PC-9 (cell line): ENCODE results near the gene EPB41L2. TPM values are rescaled to one million over a fixed set of nuclear protein-coding genes. Genes with fewer than 3 reads are reported as not detected.

Experiments used
- BruUV-seq: library from RNA; stranded (reverse); fragments of 400-500 nt; replicated peaks from 2 replicates; lab custom pipeline; 2021; lab: Mats Ljungman, UMichigan
- CTCF ChIA-PET: fragments of 300-600 bp; sonication (Branson Sonifier 250); formaldehyde crosslinking; loops from one replicate; lab custom pipeline; 2022; ENCODE audit warnings: antibody characterized with exemption; lab: Charles Lee
- POLR2A ChIA-PET: fragments of 300-600 bp; sonication (Branson Sonifier 250); formaldehyde crosslinking; loops from one replicate; lab custom pipeline; 2022; ENCODE audit warnings: antibody characterized with exemption; ENCODE audit not compliant: unreplicated experiment; lab: Charles Lee
- DNase-seq, 2 experiments: peaks; one replicate each; pipeline versions ENCODE4 v3.0.0 to v3.0.0-alpha.2; 2015 to 2022; ENCODE audit warnings: mixed read lengths in 1 of 2
- H2AFZ ChIP-seq: fragments of 200-600 bp; sonication (generic); 2 replicates; pipeline ENCODE4 v1.8.1; 2017; ENCODE audit warnings: antibody characterized with exemption
- H3F3A ChIP-seq: fragments of 200-600 bp; sonication (generic); 2 replicates; pipeline ENCODE4 v1.8.1; 2017; ENCODE audit warnings: antibody characterized with exemption, mild to moderate bottlenecking, low read depth; ENCODE audit not compliant: insufficient read depth
- H3K27ac ChIP-seq: fragments of 200-600 bp; sonication (generic); 2 replicates; pipeline ENCODE4 v1.6.1; 2016; ENCODE audit warnings: mixed run types
- H3K27me3 ChIP-seq: fragments of 200-600 bp; sonication (generic); 2 replicates; pipeline ENCODE4 v1.6.1; 2016; ENCODE audit warnings: low read depth, mixed run types; ENCODE audit not compliant: insufficient read depth
- H3K36me3 ChIP-seq: fragments of 200-600 bp; sonication (generic); 2 replicates; pipeline ENCODE4 v1.6.1; 2016; ENCODE audit warnings: low read depth, mixed run types
- H3K4me1 ChIP-seq: fragments of 200-600 bp; sonication (generic); replicated peaks from 2 replicates; pipeline ENCODE4 v1.6.1; 2016; ENCODE audit warnings: mixed run types; ENCODE audit not compliant: insufficient read depth
- H3K4me2 ChIP-seq: fragments of 200-600 bp; sonication (generic); 2 replicates; pipeline ENCODE4 v1.6.1; 2017; ENCODE audit warnings: mixed run types
- H3K4me3 ChIP-seq: fragments of 200-600 bp; sonication (generic); 2 replicates; pipeline ENCODE4 v1.6.1; 2016; ENCODE audit warnings: mixed run types
- H3K79me2 ChIP-seq: fragments of 200-600 bp; sonication (generic); 2 replicates; pipeline ENCODE4 v1.6.1; 2017; ENCODE audit warnings: low read depth, mixed run types
- H3K9me2 ChIP-seq: fragments of 200-600 bp; sonication (generic); 2 replicates; pipeline ENCODE4 v1.8.1; 2017; ENCODE audit warnings: mild to moderate bottlenecking; ENCODE audit not compliant: insufficient read depth
- H3K9me3 ChIP-seq: fragments of 200-600 bp; sonication (generic); 2 replicates; pipeline ENCODE4 v1.8.1; 2016; ENCODE audit warnings: low read depth; ENCODE audit not compliant: insufficient read depth
- H4K20me1 ChIP-seq: fragments of 200-600 bp; sonication (generic); 2 replicates; pipeline ENCODE4 v1.8.1; 2017; ENCODE audit not compliant: insufficient read depth
- CTCF ChIP-seq: fragments of 200-600 bp; sonication (generic); conservative IDR thresholded peaks from 2 replicates; pipeline ENCODE4 v1.6.1; 2017; ENCODE audit warnings: mixed run types, antibody characterized with exemption, mild to moderate bottlenecking, moderate library complexity
- EZH2 ChIP-seq: fragments of 200-600 bp; sonication (generic); IDR thresholded peaks from 2 replicates; pipeline ENCODE4 v1.8.0; 2017; ENCODE audit warnings: antibody characterized with exemption, low read depth
- intact Hi-C: fragments of 100-400 bp; cut with micrococcal nuclease; formaldehyde crosslinking; loops from one replicate; pipeline ENCODE4 v1.10.0; 2022; ENCODE audit not compliant: unreplicated experiment
- total RNA-seq: library from RNA; stranded (reverse); gene quantifications from 2 replicates; pipeline ENCODE4 v1.2.3, GENCODE V29; 2021

EPB41L2 gene
- total RNA-seq, 1 experiment from 2014 or later = 67.4 TPM

GRCh38 chr6:130985115-130985514 lies 77.9 kb downstream of the EPB41L2 start:
- BruUV-seq = no TSS peak

GRCh38 chr6:130982941-130983456 lies 80.0 kb downstream of the EPB41L2 start:
- H3K79me2 ChIP-seq = no peaks in the 10 kb centered on the region
- intact Hi-C loops = loop anchor here (5.0 kb wide), 1 partner anchor 276 kb away; no protein-coding TSS in a partner anchor
- H3K9me3 ChIP-seq = peaks cover 4% of the 10 kb centered on the region; the same call in 1 of the 2 replicates
- BruUV-seq = no TSS peak
- H3F3A ChIP-seq = no peaks in the 10 kb centered on the region
- no peak overlapping the region for H3K4me3 ChIP-seq
- no peak overlapping the region for H2AFZ ChIP-seq
- CTCF ChIA-PET = no interaction called here
- no peak overlapping the region for H3K27ac ChIP-seq
- no peaks in the 10 kb centered on the region for H4K20me1 ChIP-seq
- H3K4me1 ChIP-seq = no peaks in the 10 kb centered on the region
- no peak for TF ChIP-seq CTCF
- no peak for TF ChIP-seq EZH2
- H3K36me3 ChIP-seq = no peaks in the 10 kb centered on the region
- POLR2A ChIA-PET = no interaction called here
- H3K27me3 ChIP-seq = no peaks in the 10 kb centered on the region
- DNase-seq = no peak
- no peaks in the 10 kb centered on the region for H3K9me2 ChIP-seq
- H3K4me2 ChIP-seq = no peak overlapping the region

More at GRCh38 chr6:130985115-130985514, 77.9 kb downstream of the EPB41L2 start:
- no peak overlapping the region for H3K4me3 ChIP-seq
- H3K4me2 ChIP-seq = no peak overlapping the region
- no peaks in the 10 kb centered on the region for H3K79me2 ChIP-seq
- H3K27ac ChIP-seq = no peak overlapping the region
- ChIA-PET CTCF (no interaction called here), POLR2A (interaction anchor here (0.6 to 0.7 kb wide), 2 partner anchors 77 to 266 kb away, joined by 7 to 21 read pairs; no protein-coding TSS in a partner anchor)
- intact Hi-C loops = no loop called here
- no peaks in the 10 kb centered on the region for H3K27me3 ChIP-seq
- TF ChIP-seq CTCF = no peak
- no peak for TF ChIP-seq EZH2
- peaks cover 8% of the 10 kb centered on the region; the same call in 1 of the 2 replicates for H3K9me3 ChIP-seq
- no peak overlapping the region for H2AFZ ChIP-seq
- H3K9me2 ChIP-seq = no peaks in the 10 kb centered on the region
- H3F3A ChIP-seq = no peaks in the 10 kb centered on the region
- no peaks in the 10 kb centered on the region for H3K36me3 ChIP-seq
- DNase-seq = no peak
- H4K20me1 ChIP-seq = no peaks in the 10 kb centered on the region
- no peaks in the 10 kb centered on the region for H3K4me1 ChIP-seq

DNA sequence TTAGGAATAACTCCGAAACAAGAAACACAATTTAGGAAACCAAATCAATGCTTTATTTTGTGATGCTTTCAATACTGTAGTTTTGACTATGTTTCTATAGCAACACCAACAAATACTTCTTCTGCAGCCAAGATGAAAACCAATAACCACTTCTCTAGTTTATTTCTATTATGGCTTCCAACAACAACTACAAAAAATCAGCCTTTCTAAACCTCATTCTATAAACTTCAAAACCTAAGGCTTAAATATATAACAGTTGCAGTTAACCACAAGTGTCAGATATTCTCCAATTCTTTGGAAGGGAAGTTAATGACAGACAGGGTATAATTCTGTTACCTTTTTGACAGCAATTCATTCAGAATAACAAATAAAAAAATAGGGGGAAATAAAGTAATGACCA lies 80.9 kb downstream of the EPB41L2 start:
- Histone ChIP-seq H3K36me3 (no peaks in the 10 kb centered on the region), H3K9me3 (peaks cover 4% of the 10 kb centered on the region; the same call in 1 of the 2 replicates), H3F3A (no peaks in the 10 kb centered on the region), H3K4me2 (no peak overlapping the region), H3K27ac (no peak overlapping the region), H4K20me1 (no peaks in the 10 kb centered on the region; the same call in 1 of the 2 replicates), H3K4me1 (no peaks in the 10 kb centered on the region), H3K4me3 (no peak overlapping the region), H3K27me3 (no peaks in the 10 kb centered on the region), H2AFZ (no peak overlapping the region), H3K9me2 (no peaks in the 10 kb centered on the region), H3K79me2 (no peaks in the 10 kb centered on the region)
- BruUV-seq = no TSS peak
- DNase-seq = no peak
- no peak for TF ChIP-seq CTCF
- TF ChIP-seq EZH2 = no peak
- ChIA-PET POLR2A (no interaction called here), CTCF (no interaction called here)
- intact Hi-C loops = loop anchor here (5.0 kb wide), 1 partner anchor 275 kb away; no protein-coding TSS in a partner anchor
